ENCODE results near the gene MED13L.
A peak's percentile ranks its signal among the peaks of the same experiment; 100 is the strongest.

The MED13L gene

DNA sequence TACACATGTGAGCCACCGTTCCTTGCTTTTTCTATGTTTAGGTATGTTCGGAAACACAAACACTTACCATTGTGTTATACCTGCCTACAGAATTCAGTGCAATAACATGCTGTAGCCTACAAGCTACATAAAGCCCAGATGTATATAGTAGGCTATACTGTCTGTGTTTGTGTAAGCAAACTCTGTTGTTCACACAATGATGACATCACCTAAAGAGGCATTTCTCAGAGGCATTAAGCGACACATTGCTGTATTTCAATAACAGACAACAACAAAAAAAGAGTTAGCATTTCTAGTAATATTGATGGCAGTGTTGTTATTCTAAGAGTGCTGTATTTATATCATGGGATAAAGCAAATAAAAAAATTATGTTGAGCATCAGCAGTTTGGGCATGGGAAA is 70.2 kb downstream of the MED13L start:
- no peak for DNase-seq

DNA sequence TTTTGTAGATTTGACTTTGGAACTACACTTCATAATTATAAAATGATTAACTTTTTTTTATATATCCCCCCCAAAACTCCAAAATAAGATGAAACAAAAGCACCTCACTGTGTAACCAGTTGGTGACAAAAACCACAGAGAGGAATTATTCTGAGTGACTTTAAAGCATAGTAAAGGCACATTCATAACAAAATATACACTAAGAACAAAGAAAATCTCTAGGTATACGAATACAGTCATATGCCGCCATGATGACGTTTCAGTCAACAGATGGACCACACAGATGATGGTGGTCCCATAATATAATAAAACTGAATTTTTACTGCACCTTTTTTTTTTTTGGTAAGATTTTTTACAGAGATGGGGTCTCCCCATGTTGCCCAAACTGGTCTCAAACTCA is 70.7 kb downstream of the MED13L start:
- DNase-seq: no peak

DNA sequence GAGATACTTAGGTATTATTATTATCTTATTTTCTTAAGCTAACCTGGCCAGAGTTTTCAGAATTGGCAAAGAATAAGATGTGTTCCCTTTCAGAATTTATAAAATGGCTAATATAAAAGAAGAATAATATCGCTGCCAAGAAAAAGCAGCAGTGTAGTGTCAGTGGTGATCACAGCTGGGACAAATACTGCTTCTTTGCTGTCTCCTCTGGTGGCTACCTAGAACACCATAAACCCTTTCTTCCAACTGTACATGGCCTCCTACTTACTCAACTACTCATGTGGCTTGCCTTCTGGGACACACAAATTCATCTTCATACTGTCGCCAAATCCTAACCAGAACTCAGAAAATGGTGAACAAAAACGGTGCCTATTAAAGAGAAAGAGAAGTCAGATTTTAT is 72.7 kb downstream of the MED13L start:
- no peak for DNase-seq

DNA sequence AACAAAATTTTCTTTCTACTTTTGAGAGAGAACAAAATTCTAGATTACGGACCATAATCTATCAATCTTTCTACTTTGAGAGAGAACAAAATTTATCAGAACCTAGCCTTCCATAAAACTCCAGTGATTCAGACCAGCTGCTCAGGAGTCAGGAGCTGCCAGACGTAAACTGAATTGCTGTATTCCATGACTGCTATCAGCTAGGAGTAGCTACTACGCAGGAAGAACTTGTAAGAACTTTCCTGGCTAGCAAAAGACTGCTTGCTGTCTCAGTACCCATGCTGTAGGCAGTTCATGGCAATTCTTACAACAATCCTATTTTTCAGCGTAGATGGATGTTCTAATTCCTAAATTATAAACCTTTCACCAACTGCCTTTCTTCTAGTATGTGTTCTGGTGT is 73.3 kb downstream of the MED13L start:
- no peak for DNase-seq

DNA sequence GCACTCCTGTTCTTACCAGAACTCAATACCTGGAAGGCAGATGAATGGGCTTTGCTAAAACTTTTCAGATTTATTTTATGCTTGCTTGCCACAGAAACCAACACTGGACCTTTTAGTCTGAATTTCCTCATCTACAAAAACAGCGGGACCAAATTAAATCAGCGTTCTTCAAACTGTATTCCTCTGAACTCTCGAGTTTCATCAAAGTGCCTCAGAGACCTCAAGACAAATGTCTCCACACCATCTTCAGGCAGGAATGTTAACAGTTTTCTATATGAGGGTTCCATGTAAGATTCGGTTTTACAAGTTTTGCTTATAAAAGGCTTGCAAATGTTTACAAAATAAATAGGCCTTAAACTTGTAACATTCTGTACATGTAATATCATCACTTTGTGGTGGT is 74.6 kb downstream of the MED13L start:
- DNase-seq: no peak

DNA sequence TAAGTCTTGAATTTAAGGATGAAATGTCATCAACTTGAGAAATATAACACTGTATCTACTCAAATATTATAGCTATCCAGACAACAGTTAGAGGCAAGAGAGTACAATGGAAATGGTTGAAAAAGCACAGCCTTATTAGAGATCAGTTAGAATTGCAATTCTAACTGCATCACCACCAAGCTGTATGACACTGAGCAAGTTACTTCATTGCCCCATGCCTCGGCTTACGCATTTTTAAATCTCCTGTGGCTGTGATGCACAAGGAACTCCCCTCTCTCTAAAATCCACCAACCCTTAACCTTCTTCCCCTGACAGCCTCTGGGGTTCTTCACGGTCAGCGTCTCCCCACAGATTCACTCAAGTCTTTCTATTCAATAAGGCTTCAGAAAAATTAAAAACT is 75.1 kb downstream of the MED13L start:
- no peak for DNase-seq

DNA sequence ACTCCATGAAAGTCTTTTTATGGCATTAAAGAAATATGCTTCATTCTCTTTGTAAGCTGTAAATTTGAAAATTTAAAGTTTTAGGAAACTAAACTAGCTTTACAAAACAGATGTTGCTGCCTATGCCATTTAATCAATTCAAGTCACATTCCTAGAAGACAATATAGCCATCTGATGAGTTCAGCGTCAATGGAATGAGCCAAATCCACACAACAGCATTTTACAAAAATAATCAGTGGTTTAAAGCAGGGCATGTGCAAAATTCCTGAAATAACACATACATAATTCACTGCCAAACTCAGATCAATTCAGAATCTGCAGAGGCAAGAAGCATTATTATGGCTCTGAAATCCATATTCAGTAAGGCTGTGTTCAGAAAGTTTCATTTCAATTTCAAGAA is 75.6 kb downstream of the MED13L start:
- DNase-seq: no peak

DNA sequence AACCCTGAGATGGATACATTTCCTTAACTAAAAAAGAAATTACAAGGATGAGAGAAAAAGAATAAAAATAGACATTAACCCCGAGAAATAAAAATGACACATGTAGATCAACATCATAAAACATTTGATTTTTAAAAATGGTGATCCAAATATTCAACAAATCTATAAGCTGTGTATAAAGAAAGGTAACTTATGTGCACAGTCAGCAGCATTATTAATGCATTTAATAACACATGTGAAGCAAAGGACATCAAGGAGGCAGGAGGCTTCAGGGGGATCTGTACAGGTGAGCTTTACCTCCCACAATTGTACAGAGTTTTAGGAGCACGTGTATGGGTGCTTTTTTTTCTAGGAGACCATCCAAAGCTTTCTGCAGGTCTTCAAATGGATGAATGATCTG is 76.1 kb downstream of the MED13L start:
- no peak for DNase-seq

DNA sequence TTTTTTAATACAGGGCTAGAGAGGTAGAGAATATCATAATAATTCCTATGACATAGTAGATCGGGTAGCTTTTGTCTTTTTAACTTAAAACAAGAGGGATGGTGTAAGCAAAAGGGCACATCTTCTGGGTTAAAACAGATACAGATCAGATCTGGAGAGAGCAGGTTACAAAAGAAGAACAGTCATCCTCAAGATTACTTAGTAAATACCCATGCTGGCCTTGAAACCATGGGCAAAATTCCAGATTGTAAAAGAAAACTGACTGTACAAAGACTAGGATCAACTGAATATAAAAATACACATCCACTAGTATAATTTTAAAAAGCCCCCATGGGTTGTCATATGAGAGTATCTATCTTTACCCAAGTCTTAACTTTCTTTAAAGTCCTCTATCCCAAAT is 76.7 kb downstream of the MED13L start:
- no peak for DNase-seq

DNA sequence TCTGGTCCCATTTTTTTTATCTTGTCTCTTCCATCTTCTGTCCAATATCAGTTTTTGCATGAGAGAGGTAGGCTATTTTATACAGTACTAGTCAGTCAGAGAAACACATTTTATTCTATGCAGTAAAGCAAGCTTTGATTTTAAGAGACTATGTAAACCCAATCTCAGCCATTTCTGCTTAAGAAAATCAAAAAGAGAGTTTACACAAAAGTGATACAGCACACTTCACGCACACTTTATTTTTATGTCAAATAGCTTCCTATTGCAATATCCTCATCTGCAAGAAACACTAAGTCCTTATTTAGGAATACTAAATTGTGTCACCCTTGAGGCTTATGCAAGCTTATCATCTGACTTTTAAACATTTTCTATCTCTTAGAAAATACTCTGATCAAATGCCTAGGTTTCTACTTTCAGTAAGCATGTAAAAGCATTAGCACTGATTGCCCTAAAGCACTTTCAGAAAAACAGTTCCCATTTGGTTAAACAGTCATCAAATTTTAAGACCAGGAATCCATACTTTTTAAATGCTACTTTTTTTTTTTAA is 78.3 kb downstream of the MED13L start:
- DNase-seq: no peak

DNA sequence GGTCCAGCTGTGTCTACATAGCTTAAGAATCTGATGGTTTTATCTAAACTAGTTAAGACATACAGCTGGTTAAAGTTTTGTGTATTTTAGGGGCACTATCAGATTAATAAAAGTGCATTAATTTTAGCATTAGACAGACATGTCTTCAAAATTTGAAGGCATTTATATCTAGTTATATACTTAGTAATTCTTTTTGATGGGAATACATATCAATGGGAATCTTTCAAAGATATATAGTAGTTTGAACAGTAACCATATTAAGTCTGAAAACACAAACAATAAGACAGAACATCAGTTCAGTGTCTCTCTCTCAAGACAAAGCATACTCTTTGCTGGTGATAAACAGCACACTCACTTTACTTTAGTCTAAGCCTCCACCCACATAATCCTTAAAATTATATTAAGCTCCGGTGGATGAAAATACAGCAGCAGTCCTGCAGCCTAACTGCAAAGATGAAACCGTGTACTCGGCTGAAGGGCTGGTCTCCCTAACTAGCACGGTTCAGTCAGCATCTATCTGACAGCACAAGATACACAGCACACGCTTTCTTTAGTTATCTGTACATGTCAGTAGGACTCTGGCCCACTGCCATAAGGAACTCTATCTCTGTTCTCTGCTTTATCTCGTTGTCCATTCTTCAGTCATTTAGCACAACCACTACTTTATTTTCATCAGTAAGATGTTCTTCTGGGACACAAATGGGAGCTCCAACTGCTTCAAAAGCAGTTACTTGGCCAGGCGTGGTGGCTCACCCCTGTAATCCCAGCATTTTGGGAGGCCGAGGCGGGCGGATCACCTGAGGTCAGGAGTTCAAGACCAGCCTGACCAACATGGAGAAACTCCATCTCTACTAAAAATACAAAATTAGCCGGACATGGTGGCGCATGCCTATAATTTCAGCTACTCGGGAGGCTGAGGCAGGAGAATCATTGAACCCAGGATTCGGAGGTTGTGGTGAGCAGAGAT is 80.5 kb downstream of the MED13L start:
- DNase-seq: no peak

DNA sequence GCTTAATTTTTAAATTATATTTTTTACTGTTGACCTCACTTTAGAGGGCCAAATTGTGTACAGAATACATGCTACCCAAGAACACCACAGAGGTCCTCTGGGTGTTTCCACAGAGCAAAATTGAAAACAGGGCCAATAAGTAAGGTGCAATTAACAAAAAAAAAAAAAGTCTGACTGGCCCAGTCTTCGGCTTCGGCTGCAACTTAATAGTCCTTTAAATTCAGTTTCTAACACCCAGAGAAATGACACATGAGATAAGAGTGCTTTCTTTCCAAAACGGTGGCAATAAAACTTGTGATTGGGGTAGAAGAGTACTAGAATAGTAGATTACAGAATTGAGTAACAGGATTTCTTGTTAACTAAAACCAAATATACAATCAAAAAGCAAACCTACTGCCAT is 81.3 kb downstream of the MED13L start:
- DNase-seq: no peak

DNA sequence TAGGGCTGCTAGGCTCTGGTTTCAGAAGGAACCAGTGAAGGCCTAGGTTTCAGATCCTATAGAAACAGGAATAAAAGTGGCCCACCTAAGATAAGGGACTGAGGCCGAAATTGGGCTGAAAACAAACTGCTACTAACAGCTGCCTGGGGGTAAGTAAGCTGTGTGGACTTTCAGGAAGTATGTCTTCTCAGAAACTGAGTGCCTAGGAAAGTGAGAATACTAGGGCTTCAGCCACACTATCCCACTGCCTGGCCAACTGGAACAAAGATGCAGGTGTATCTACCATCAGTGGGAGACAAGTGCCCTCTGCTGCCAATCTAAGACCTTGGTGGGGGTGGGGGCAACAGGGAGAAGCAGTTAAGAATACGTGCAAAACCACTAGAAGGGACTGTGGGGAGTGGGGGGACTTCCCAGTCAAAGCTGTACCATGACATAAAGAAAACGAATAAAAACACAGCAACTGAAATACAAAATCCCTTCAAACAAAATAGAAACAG is 82.5 kb downstream of the MED13L start:
- DNase-seq: peak; percentile 48

DNA sequence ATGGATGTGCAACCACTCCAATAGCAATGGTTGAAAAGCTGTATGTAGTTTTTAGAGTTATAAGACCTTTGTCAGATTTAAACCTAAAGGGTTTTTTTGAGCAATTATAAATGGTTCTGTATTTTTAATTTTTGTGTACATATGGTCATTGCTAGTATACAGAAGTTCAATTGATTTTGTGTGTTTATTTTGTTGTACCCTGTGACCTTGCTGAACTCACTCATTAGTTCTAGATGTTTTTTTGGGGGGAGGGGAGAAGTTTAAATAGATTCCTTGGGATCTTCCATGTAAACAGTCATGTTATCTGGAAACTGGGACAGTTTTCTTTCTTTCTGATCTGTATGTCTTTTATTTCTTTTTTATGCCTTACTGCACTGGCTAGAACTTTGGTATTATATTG is 87.8 kb downstream of the MED13L start:
- no peak for DNase-seq

DNA sequence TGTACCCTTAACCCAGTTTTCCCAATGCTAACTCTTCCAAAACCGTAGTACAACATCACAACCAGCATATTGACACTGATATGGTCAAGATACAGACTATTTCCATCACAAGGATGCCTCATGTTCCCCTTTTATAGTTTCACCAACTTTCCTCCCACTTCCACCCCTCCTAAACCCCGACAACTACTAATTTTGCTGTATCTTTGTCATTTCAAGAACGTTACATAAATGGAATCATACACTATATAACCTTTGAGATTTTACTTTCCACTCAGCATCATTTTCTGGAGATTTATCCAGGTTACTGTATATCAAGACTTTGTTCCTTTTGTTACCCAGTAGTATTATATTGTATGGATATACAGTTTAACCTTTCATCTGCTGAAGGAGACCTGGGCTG is 88.9 kb downstream of the MED13L start:
- DNase-seq: no peak

DNA sequence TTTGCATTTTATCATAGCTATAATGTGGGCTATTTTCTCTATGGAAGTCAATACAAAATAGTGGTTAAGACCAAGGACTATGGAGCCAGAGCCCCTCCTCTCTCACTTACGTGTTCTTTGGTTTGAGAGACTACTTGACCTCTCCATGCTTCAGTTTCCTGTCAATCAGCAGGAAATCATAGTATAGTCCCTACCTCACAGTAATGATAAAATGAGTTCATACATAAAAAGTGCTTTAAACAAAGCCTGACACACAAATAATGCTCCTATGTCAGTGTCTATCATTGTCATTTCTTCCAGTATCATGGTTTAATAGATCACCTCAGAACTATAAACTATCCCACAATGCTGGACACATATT is 90.4 kb downstream of the MED13L start:
- DNase-seq: peak; percentile 65

DNA sequence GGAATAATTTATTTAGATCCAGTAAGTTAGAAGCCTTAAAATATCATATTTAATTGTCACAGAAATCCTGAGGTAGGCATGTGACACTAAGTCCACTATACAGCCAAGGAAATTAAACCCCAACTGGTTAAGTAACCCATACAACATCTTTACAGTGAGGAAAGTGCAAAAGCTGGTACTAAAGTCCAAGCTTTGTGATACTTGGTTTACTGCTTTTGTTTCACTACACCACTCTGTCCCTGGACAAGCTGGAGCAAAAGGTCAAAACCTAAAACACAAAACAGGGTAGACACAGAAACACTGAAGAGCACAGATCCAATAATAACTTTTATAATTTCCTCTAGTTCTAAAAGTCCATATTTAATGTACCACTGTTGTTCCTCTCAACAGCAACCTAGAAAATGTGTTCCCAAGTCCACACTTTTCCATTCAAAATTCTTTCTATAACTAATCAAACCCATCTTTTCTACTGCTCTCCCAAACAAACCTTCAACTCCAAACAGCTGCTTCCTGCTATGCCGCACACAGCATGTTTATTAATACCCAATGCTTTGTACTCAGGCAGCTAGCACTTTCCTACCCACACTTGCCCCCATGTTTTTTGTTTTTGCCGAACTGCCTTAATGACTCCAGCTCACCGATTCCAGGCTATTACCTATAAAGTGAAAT is 90.9 kb downstream of the MED13L start:
- peak; percentile 65 for DNase-seq

DNA sequence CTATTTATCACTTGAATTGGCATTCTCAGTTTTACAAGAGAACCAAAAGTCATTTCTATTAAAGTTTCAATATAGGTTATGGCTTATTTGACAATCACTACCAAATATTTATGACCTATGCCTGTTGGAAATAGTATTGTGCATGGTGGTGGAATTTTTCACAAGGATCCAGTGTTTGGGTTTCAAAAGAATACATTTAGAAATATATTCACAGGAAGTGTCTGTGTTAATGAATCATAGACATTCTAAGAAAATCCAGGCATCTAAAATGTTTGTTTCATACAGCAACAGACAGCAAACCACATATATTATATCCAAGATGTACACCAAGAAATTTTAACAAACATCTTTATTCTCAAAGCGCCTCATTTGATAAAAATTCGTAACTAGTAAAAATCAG is 92.7 kb downstream of the MED13L start:
- no peak for DNase-seq

DNA sequence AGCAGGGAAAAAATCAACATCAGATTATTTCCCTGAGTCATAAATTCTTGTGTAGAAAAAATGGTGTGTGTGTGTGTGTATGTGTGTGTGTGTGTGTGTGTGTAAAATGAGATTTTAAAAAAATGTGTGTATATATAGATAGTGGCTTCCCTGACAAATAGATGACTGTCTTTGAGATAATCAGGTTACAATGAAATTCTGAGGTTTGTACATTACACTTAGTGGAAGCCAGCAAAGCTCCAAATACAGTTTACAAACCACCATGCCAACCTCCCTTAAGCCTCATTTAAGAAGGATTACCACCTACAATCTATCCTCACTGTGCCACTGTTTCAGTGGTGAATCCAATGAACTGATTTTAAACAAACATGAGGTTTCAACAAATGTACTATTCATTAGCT is 93.8 kb downstream of the MED13L start:
- no peak for DNase-seq

DNA sequence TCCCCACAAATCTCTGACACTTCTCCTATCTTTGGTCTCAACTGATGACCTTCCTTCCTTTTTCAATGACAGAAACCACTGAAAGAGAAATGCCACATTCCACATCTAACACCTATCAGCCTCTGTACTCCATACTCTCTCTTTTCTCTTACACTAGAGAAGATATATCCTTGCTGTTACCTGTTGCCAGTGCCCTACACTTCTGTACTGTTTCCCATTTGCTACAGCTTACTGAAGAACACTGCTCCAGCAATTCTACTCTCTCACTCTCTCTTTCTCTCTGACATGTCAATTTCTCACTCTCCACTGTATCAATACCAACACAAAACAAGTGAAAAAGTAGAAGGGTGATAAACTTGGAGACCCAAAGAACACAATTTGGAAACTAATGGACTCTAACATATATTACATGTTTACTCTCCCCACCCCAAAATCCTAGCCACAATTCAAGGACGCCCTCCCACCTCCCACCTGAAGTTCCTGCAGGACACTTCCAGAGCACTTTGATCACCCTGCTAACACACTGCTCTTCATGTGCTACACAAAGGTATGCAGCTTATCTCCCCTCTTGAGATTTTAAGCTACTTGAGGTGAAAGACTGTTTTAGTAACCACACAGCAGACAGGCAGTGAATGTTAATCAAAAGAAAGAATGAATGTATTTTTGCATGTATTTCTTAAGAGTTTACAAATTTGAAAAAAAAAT is 95.0 kb downstream of the MED13L start:
- DNase-seq: no peak

DNA sequence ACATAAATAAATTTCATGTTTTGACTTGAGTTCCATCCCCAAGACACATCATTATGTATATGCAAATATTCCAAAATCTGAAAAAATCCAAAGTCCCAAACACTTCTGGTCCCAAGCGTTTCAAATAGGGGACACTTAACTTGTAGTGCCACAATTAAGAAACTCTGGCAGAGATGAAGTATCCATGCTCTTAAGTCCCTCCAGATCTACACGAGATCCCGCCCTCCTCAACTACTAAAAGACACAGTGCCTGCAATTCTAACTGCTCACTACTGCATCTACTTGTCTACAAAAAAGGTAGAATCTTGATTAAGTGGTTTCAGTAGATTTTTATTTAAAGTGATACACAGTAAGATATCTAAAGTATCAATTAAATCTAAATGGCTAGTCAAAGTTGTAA is 97.0 kb downstream of the MED13L start:
- DNase-seq: no peak

DNA sequence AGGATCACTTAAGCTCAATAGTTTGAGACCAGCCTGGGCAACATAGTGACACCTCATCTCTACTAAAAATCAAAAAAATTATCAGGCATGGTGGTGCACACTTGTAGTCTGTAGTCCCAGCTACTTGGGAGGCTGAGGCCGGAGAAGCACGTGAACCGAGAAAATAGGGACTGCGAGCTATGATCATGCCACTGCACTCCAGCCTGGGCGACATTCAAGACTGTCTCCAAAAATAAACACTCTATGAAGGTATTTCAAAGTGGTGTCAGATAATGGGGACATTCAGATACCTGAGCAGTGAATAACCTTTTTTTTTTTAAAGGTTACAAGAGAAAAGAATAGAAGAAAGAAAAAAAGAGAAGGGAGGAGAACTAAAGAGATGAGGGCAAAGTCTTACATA is 98.1 kb downstream of the MED13L start:
- no peak for DNase-seq

DNA sequence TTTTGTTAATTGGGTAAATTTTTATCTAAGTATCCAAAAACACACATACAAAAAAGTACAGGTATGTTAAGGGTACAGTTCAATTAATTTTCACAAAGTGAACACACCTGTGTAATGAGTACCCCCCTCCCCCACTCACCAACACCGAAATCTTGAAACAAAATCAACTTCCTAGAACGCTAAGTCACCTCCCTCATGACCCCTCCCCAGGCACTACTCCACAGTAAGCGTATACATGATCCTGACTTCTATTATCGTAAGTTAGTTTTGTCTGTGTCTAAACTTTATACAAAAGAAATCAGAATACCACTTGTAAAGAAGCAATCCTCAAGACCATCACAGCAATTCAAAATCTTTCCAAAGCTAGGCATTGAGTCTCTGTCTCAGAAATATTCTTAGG is 100.5 kb downstream of the MED13L start:
- DNase-seq: no peak

All from NCI-H69 (cell line).